GM10248 (cell line): Measurements from ENCODE around the gene OR1J4.

Experiments used
- CTCF ChIA-PET: fragments of 300-600 bp; sonication (Branson Sonifier 250); formaldehyde crosslinking; extraction: SDS; loops from one replicate; lab custom pipeline; 2021; ENCODE audit warnings: antibody characterized with exemption; lab: Yijun Ruan, JAX
- POLR2A ChIA-PET: fragments of 350-650 bp; sonication (Branson Sonifier 250); formaldehyde crosslinking; extraction: SDS; loops from one replicate; lab custom pipeline; 2020; ENCODE audit warnings: antibody characterized with exemption; lab: Yijun Ruan, JAX
- DNase-seq: peaks from one replicate; pipeline ENCODE4 v3.0.0; 2012; ENCODE audit errors: extremely low spot score
- TF ChIP-seq, protein P1 (sequence below): IDR thresholded peaks from 2 replicates; pipeline ENCODE4 v1.5.1; 2012; ENCODE audit warnings: mild to moderate bottlenecking, low read depth; ENCODE audit errors: extremely low read depth, missing control alignments, control extremely low read depth

OR1J4 gene

DNA sequence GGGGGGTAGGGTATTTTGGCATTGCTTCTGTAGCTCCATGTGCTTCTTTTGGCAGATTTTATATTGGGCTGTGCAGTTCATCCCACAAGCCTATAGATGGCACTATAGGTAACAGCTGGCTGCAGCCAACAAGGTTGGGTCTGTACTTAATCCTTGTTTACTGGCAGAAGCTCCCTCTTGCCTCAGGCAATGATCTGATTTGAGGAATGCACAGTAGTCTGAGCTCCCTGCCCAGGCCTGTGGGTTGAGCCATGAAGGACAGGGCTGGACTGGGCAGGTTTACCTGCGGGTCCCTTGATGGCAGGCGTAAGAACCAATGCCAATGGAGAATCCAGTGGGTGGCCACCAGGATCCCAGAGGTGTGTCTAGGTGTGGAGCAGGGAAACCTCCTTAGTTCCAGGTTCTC, 20.1 kb upstream of the OR1J4 start:
- POLR2A ChIA-PET, result no interaction called here
- TF ChIP-seq, protein P1, sequence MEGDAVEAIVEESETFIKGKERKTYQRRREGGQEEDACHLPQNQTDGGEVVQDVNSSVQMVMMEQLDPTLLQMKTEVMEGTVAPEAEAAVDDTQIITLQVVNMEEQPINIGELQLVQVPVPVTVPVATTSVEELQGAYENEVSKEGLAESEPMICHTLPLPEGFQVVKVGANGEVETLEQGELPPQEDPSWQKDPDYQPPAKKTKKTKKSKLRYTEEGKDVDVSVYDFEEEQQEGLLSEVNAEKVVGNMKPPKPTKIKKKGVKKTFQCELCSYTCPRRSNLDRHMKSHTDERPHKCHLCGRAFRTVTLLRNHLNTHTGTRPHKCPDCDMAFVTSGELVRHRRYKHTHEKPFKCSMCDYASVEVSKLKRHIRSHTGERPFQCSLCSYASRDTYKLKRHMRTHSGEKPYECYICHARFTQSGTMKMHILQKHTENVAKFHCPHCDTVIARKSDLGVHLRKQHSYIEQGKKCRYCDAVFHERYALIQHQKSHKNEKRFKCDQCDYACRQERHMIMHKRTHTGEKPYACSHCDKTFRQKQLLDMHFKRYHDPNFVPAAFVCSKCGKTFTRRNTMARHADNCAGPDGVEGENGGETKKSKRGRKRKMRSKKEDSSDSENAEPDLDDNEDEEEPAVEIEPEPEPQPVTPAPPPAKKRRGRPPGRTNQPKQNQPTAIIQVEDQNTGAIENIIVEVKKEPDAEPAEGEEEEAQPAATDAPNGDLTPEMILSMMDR, result peak; percentile 69
- peak; percentile 35 for DNase-seq
- CTCF ChIA-PET, result interaction anchor here (0.6 to 3.2 kb wide), 28 partner anchors 9 to 862 kb away, joined by 3 to 23 read pairs (median 4); partner anchors contain the start of genes OR1J2 and OR1N1

DNA sequence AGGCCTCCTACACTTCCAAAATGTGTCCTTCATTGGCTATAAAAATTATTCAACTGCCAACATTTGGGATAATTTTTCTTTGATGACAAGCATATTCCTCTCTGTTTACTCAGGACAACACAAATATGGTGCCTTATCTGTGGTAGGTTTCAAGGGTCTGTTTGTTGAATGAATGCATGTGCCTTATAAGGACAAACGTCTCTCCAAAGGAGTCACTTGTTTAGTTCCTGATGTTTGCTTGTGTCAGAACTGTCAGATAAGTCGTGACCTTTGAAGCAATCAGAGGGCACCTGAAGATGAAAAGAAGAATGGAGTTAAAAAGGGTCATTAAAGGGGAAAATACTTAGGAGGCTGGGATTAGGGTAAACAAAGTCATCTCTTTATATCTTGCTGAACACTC, 12.0 kb upstream of the OR1J4 start:
- POLR2A ChIA-PET, result no interaction called here

DNA sequence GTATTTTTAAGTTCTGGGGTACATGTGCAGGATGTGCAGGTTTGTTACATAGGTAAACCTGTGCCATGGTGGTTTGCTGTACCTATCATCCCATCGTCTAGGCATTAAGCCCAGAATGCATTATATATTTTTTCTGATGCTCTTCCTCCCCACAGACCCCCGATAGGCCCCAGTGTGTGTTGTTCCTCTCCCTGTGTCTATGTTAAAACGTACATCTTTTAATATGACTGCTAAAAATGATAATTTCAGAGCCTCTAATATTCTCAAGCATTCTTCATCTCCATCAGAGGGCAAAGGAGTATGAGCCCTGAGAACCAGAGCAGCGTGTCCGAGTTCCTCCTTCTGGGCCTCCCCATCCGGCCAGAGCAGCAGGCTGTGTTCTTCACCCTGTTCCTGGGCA, 8.4 kb upstream of the OR1J4 start, which contains the start of gene OR1J2:
TSS of gene OR1J2 (plus strand) at position 301 of the 400 bp plus-strand sequence. CDS start at position 301, 0 bp downstream.
- TF ChIP-seq, protein P1, result no peak
- CTCF ChIA-PET, result interaction anchor here (3.4 kb wide), 1 partner anchor 12 kb away, joined by 12 read pairs; no protein-coding TSS in a partner anchor
- POLR2A ChIA-PET, result no interaction called here
- DNase-seq, result no peak

More for the DNA sequence above, 12.0 kb upstream of the OR1J4 start:
- TF ChIP-seq, protein P1, result no peak
- DNase-seq, result no peak
- CTCF ChIA-PET, result interaction anchor here (2.9 kb wide), 1 partner anchor 8 kb away, joined by 19 read pairs; no protein-coding TSS in a partner anchor

DNA sequence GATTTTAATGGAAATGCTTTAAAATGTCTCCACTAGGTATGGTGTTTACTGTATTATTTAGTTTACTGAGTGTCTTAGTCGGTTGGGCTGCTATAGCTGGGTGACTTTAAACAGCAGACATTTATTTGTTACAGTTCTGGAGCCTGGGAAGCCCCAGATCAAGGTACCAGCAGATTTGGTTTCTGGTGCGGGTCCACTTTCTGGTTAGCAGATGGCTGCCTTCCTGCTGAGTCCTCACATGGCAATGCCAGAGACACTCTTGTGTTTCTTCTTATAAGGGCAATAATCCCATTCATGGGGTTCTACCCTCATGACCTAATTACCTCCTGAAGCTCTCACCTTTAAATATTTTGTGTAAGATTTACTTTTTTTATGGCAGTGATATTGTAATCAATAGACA, 715 bp upstream of the OR1J4 start:
- TF ChIP-seq, protein P1, result no peak
- CTCF ChIA-PET, result interaction anchor here (1.9 kb wide), 1 partner anchor 23 kb away, joined by 4 read pairs; no protein-coding TSS in a partner anchor
- no peak for DNase-seq
- POLR2A ChIA-PET, result no interaction called here

DNA sequence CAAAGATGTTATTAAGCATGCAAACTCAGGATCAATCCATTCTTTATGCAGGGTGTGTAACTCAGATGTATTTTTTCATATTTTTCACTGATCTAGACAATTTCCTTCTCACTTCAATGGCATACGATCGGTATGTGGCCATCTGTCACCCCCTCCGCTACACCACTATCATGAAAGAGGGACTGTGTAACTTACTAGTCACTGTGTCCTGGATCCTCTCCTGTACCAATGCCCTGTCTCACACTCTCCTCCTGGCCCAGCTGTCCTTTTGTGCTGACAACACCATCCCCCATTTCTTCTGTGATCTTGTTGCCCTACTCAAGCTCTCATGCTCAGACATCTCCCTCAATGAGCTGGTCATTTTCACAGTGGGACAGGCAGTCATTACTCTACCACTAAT, 435 bp downstream of the OR1J4 start:
- POLR2A ChIA-PET, result no interaction called here
- TF ChIP-seq, protein P1, result no peak
- CTCF ChIA-PET, result interaction anchor here (1.0 kb wide), 1 partner anchor 22 kb away, joined by 3 read pairs; no protein-coding TSS in a partner anchor

DNA sequence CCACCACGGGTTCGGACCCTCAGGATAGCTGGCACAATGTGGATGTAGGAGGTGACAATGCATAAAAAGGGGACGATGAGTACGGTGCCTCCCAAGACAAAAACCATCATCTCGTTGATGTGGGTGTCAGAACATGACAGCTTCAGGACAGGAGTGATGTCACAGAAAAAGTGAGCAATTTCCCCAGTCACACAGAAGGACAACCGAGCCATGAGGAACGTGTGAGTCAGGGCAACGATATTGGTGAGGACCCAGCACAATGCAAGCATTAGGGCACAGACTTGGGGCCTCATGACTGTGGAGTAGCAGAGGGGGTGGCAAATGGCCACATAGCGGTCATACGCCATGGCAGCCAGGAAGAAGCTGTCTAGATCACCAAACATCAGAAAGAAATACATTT, 7.7 kb downstream of the OR1J4 start:
- ChIA-PET POLR2A (no interaction called here), CTCF (interaction anchor here (0.9 to 4.5 kb wide), 2 partner anchors 22 to 27 kb away, joined by 3 to 23 read pairs; no protein-coding TSS in a partner anchor)
- no peak for DNase-seq
- TF ChIP-seq, protein P1, result no peak

More for the DNA sequence above, 435 bp downstream of the OR1J4 start:
- no peak for DNase-seq
